Keratinocyte (primary cell): ENCODE measurements around the gene ZBTB21. TPM values are rescaled to one million over a fixed set of nuclear protein-coding genes. Genes with fewer than 3 reads are reported as not detected.

Source experiments
- DNase-seq: peaks from one replicate; pipeline ENCODE4 v3.0.0-alpha.2; 2011; ENCODE audit warnings: low read depth, missing footprints, low spot score
- FAIRE-seq: peaks from 2 replicates; lab custom pipeline; 2011; peaks lifted over from hg19 to GRCh38; lab: Jason Lieb, UNC
- H2AFZ ChIP-seq: 2 replicates; pipeline ENCODE4 v1.6.0; 2012; ENCODE audit warnings: low read length, control low read depth, inconsistent platforms; ENCODE audit not compliant: control insufficient read depth
- H3K27ac ChIP-seq: 2 replicates; pipeline ENCODE4 v1.5.1; 2011; ENCODE audit warnings: low read length; ENCODE audit not compliant: control insufficient read depth, insufficient read depth
- H3K27me3 ChIP-seq: 3 replicates; pipeline ENCODE4 v1.6.0; 2011; ENCODE audit warnings: low read length; ENCODE audit not compliant: control insufficient read depth, insufficient read depth; ENCODE audit errors: extremely low read depth
- H3K36me3 ChIP-seq, 2 experiments: 2 replicates in 1 of 2; 3 replicates in 1 of 2; pipeline ENCODE4 v1.5.1; 2011; ENCODE audit warnings: low read length in 2 of 2, mild to moderate bottlenecking in 1 of 2; ENCODE audit not compliant: control insufficient read depth in 2 of 2, insufficient read depth in 2 of 2; ENCODE audit errors: extremely low read depth in 1 of 2
- H3K4me1 ChIP-seq: 3 replicates; pipeline ENCODE4 v1.5.1; 2011; ENCODE audit warnings: low read length; ENCODE audit not compliant: control insufficient read depth, insufficient read depth; ENCODE audit errors: extremely low read depth
- H3K4me2 ChIP-seq: 3 replicates; pipeline ENCODE4 v1.6.0; 2011; ENCODE audit warnings: low read depth, low read length; ENCODE audit not compliant: control insufficient read depth, insufficient read depth; ENCODE audit errors: extremely low read depth
- H3K4me3 ChIP-seq, 3 experiments: fragments of 200-600 bp in 1 of 3; sonication (generic) in 1 of 3; 2 replicates in 2 of 3; 3 replicates in 1 of 3; pipeline ENCODE4 v1.5.1; 2011 to 2016; ENCODE audit warnings: low read length in 3 of 3, mild to moderate bottlenecking in 3 of 3, control low read depth in 2 of 3, inconsistent platforms in 1 of 3, low read depth in 1 of 3, mixed read lengths in 1 of 3, mixed run types in 1 of 3, moderate library complexity in 1 of 3; ENCODE audit not compliant: control insufficient read depth in 2 of 3, insufficient read depth in 2 of 3; ENCODE audit errors: extremely low read depth in 1 of 3
- H3K79me2 ChIP-seq: 2 replicates; pipeline ENCODE4 v1.6.0; 2012; ENCODE audit warnings: low read length; ENCODE audit not compliant: control insufficient read depth, insufficient read depth
- H3K9ac ChIP-seq: 3 replicates; pipeline ENCODE4 v1.6.0; 2011; ENCODE audit warnings: low read length; ENCODE audit not compliant: control insufficient read depth, insufficient read depth; ENCODE audit errors: extremely low read depth
- H3K9me1 ChIP-seq: 3 replicates; pipeline ENCODE4 v1.6.0; 2011; ENCODE audit warnings: low read length; ENCODE audit not compliant: control insufficient read depth, insufficient read depth; ENCODE audit errors: extremely low read depth
- H3K9me3 ChIP-seq: 2 replicates; pipeline ENCODE4 v1.5.1; 2012; ENCODE audit warnings: low read depth, low read length; ENCODE audit not compliant: control insufficient read depth
- H4K20me1 ChIP-seq: 3 replicates; pipeline ENCODE4 v1.6.0; 2011; ENCODE audit warnings: low read length; ENCODE audit not compliant: control insufficient read depth, insufficient read depth; ENCODE audit errors: extremely low read depth
- EZH2 ChIP-seq: IDR thresholded peaks from one replicate; pipeline ENCODE4 v1.6.1; 2012; ENCODE audit warnings: inconsistent platforms, mild to moderate bottlenecking, low read length, moderate library complexity
- dilution Hi-C: fragments of 300-500 bp; cut with MboI; formaldehyde crosslinking; loops from one replicate; pipeline ENCODE4 v1.7.0; 2020; ENCODE audit warnings: low sequenced_read_pairs; ENCODE audit not compliant: extremely low pct_ligation_motif_present
- polyA plus RNA-seq, 5 experiments: library from polyadenylated mRNA; depleted of rRNA in 3 of 5; stranded (reverse) in 3 of 5; stranded (forward) in 1 of 5; unstranded in 1 of 5; fragments of >200 nt; gene quantifications; 1 replicate in 1 of 5; 2 replicates in 3 of 5; 3 replicates in 1 of 5; pipeline versions ENCODE4 v1.2.1 to v1.2.3, GENCODE V29; 2011 to 2012; ENCODE audit warnings: missing spikeins in 2 of 5, low read depth in 1 of 5, low replicate concordance in 1 of 5
- TF ChIP-seq, protein P1 (sequence below), 3 experiments: IDR thresholded peaks in 1 of 3; conservative IDR thresholded peaks in 1 of 3; optimal IDR thresholded peaks in 1 of 3; 2 replicates in 2 of 3; 3 replicates in 1 of 3; pipeline versions ENCODE3 to v1.5.1; 2011; ENCODE audit warnings: low read length in 3 of 3, mild to moderate bottlenecking in 3 of 3, moderate library complexity in 2 of 3, control low read depth in 1 of 3, inconsistent platforms in 1 of 3; ENCODE audit not compliant: insufficient read depth in 2 of 3; ENCODE audit errors: extremely low read depth in 1 of 3

Gene ZBTB21
- polyA plus RNA-seq, 1 donor (not counting 4 experiments of a cell fraction or from before 2014, with no cell fraction given) = 9.5 TPM

DNA sequence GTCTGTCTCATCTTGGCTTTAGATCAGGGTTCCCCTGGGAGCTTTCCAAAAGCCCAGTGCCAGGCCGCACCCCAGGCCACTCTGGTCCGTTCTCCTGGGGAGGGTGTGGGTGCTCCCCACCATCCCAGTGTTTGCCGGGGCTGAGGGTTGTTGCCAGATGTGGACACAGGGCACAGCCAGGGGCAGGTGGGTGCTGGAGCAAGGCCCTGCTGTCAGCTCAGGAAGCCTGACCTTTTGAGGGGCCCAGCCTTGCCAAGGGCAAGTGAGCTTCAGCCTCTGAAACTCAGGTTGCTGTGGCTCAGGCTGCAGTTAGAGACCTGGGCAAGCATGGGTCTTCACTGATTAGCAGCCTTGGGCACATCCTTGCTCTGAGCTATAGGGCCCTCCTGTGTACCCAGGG is 22.8 kb upstream of the ZBTB21 start:
- Histone ChIP-seq H3K36me3 (no peaks in the 10 kb centered on the region), H3K79me2 (no peaks in the 10 kb centered on the region), H2AFZ (no peak overlapping the region), H3K9me1 (no peaks in the 10 kb centered on the region), H3K4me2 (no peak overlapping the region), H3K27me3 (peaks cover 3% of the 10 kb centered on the region), H3K4me1 (no peaks in the 10 kb centered on the region), H3K27ac (no peak overlapping the region), H3K9ac (no peak overlapping the region), H3K9me3 (no peaks in the 10 kb centered on the region), H4K20me1 (no peaks in the 10 kb centered on the region), H3K4me3 (no peak overlapping the region)
- dilution Hi-C loops = no loop called here
- no peak for DNase-seq
- no peak for FAIRE-seq
- TF ChIP-seq, protein P1, sequence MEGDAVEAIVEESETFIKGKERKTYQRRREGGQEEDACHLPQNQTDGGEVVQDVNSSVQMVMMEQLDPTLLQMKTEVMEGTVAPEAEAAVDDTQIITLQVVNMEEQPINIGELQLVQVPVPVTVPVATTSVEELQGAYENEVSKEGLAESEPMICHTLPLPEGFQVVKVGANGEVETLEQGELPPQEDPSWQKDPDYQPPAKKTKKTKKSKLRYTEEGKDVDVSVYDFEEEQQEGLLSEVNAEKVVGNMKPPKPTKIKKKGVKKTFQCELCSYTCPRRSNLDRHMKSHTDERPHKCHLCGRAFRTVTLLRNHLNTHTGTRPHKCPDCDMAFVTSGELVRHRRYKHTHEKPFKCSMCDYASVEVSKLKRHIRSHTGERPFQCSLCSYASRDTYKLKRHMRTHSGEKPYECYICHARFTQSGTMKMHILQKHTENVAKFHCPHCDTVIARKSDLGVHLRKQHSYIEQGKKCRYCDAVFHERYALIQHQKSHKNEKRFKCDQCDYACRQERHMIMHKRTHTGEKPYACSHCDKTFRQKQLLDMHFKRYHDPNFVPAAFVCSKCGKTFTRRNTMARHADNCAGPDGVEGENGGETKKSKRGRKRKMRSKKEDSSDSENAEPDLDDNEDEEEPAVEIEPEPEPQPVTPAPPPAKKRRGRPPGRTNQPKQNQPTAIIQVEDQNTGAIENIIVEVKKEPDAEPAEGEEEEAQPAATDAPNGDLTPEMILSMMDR (optimal IDR thresholded peaks at IDR 0.05 in 1 of 3, IDR thresholded peaks at IDR 0.05 in 1 of 3, conservative IDR thresholded peaks at IDR 0.05 in 1 of 3; ENCODE audit: extremely low read depth in 1 of 3, insufficient read depth in 2 of 3, low read length in 3 of 3) = no peak
- no peak for TF ChIP-seq EZH2

DNA sequence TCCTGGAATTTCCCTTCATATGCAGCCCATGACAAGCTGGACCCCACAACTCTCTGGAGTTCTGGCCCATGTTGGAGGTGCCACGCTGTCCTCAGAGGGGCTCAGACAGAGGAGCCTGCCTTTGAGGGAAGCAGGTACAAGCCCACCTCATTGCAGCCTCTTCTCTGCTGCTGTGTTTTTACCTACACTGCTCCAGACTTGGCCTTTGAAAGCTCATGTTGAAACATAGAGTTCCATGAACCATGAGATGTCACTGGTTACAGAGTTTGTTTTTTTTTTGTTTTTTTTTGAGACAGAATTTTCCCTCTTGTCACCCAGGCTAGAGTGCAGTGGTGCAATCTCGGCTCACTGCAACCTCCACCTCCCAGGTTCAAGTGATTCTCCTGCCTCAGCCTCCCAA is 22.1 kb upstream of the ZBTB21 start:
- Histone ChIP-seq H3K4me1 (no peaks in the 10 kb centered on the region), H2AFZ (no peak overlapping the region), H3K4me3 (no peak overlapping the region), H3K27me3 (peaks cover 6% of the 10 kb centered on the region), H3K4me2 (no peak overlapping the region), H3K27ac (no peak overlapping the region), H3K9me3 (no peaks in the 10 kb centered on the region), H4K20me1 (no peaks in the 10 kb centered on the region), H3K9ac (no peak overlapping the region), H3K36me3 (no peaks in the 10 kb centered on the region), H3K79me2 (no peaks in the 10 kb centered on the region), H3K9me1 (no peaks in the 10 kb centered on the region)
- no peak for TF ChIP-seq EZH2
- TF ChIP-seq, protein P1 (optimal IDR thresholded peaks at IDR 0.05 in 1 of 3, IDR thresholded peaks at IDR 0.05 in 1 of 3, conservative IDR thresholded peaks at IDR 0.05 in 1 of 3; ENCODE audit: extremely low read depth in 1 of 3, insufficient read depth in 2 of 3, low read length in 3 of 3) = no peak
- FAIRE-seq = no peak
- DNase-seq = no peak
- dilution Hi-C loops = no loop called here
